ENCODE measurements around the gene SGMS2. TPM values are rescaled to one million over a fixed set of nuclear protein-coding genes. Genes with fewer than 3 reads are reported as not detected.
A peak's percentile ranks its signal among the peaks of the same experiment; 100 is the strongest.

Gene SGMS2
- total and polyA plus RNA-seq, 2 of the 13 experiments (the other 11 are each of a cell fraction or from before 2014, with no cell fraction given), result 1.2 to 1.7 TPM

- TF ChIP-seq ZNF710 (CRISPR knock-in tag; IDR thresholded peaks at IDR 0.05; ENCODE audit: borderline replicate concordance) (no peak), ZNF616 (CRISPR knock-in tag; IDR thresholded peaks at IDR 0.05; ENCODE audit: low read depth) (0 out of 2 replicates have a peak, but pooled peaks have one; percentile 45), TSC22D2 (CRISPR knock-in tag; IDR thresholded peaks at IDR 0.05; ENCODE audit: borderline replicate concordance) (no peak), NFIC (IDR thresholded peaks at IDR 0.05; ENCODE audit: low read length) (no peak), ZFYVE20 (CRISPR knock-in tag; IDR thresholded peaks at IDR 0.05; ENCODE audit: borderline replicate concordance, low read depth) (0 out of 2 replicates have a peak, but pooled peaks have one; percentile 35), CBX2 (IDR thresholded peaks at IDR 0.05; ENCODE audit: low read depth, low read length) (no peak), CBX2 (CRISPR knock-in tag; IDR thresholded peaks at IDR 0.05; ENCODE audit: low read depth) (0 out of 2 replicates have a peak, but pooled peaks have one; percentile 19), SAFB2 (CRISPR knock-in tag; IDR thresholded peaks at IDR 0.05; ENCODE audit: borderline replicate concordance, low read depth) (peak; percentile 73; the same call in 1 of the 2 replicates), XBP1 (CRISPR knock-in tag; IDR thresholded peaks at IDR 0.05) (no peak), KLF12 (CRISPR knock-in tag; IDR thresholded peaks at IDR 0.05; ENCODE audit: borderline replicate concordance) (no peak), NFAT5 (CRISPR knock-in tag; IDR thresholded peaks at IDR 0.05) (0 out of 2 replicates have a peak, but pooled peaks have one; percentile 7), ZNF775 (CRISPR knock-in tag; IDR thresholded peaks at IDR 0.05; ENCODE audit: borderline replicate concordance) (no peak), ZNF33A (CRISPR knock-in tag; IDR thresholded peaks at IDR 0.05; ENCODE audit: borderline replicate concordance) (no peak), PLRG1 (conservative IDR thresholded peaks at IDR 0.05) (no peak), ZMYM3 (CRISPR knock-in tag; IDR thresholded peaks at IDR 0.05) (no peak), ZNF484 (CRISPR knock-in tag; IDR thresholded peaks at IDR 0.05; ENCODE audit: borderline replicate concordance, low read depth) (no peak), BCL3 (CRISPR knock-in tag; IDR thresholded peaks at IDR 0.05) (peak; percentile 76; the same call in 1 of the 2 replicates), MYNN (CRISPR knock-in tag; IDR thresholded peaks at IDR 0.05; ENCODE audit: low read depth) (no peak), ZNF101 (CRISPR knock-in tag; IDR thresholded peaks at IDR 0.05; ENCODE audit: borderline replicate concordance, low read depth) (no peak), FOXJ3 (CRISPR knock-in tag; IDR thresholded peaks at IDR 0.05; ENCODE audit: borderline replicate concordance) (no peak)
Measured at GRCh38 chr4:107930821-107931774, 106.4 kb downstream of the SGMS2 start, which contains the start of gene CYP2U1 (continued).
